Stimulated activated CD4-positive, alpha-beta T cell treated with anti-CD3 and anti-CD28 coated beads, Interleukin-1b, Interleukin-23, amount 100 ng/mL, for 48 hours (primary cell): ENCODE measurements around the gene TTC36.
"Not testable (repeated sequence)": the region's sequence is repeated elsewhere in the genome, so short reads cannot be mapped to it uniquely, and the experiment has no call there.

ENCODE experiments used
- DNase-seq: peaks from one replicate; pipeline ENCODE4 v3.0.0-alpha.2; 2020

Gene TTC36, protein sequence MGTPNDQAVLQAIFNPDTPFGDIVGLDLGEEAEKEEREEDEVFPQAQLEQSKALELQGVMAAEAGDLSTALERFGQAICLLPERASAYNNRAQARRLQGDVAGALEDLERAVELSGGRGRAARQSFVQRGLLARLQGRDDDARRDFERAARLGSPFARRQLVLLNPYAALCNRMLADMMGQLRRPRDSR

DNA sequence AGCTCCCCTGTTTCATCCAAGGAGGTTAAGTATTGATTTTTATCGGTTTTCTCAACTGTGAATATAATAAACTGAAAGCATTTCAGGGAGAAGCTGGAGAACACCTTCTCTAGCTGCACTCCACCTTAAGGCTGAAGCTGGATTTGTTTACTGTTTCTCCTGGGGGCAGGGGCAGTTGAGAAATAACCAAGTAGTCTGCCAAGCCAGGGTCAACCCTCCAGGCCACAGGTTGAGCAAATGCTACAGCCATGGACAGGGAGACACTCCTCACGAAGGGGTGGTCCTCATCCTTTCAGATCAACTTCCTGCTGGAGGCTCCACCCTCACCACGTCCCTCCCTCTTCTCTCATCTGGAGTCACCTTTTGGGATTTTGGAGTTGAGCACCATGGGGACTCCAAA is at the start of gene TTC36:
Gene TTC36 (plus strand): TSS at position 366 of the 400 bp plus-strand sequence. CDS start 21 bp downstream, at position 387.
- DNase-seq, result no peak

DNA sequence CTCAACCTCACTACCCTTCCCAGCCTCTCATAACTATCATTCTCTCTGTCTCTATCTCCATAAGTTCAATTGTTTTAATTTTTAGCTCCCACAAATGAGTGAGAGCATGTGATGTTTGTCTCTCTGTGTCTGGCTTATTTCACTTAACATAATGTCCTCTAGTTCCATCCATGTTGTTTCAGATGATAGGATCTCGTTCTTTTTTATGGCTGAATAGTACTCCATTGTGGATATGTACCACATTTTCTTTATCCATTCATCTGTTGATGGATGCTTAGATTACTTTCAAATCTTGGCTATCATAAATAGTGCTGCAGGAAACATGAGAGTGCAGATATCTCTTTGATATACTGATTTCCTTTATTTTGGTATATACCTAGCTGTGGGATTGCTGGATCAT is 46.0 kb upstream of the TTC36 start:
- DNase-seq, result not testable (repeated sequence)

DNA sequence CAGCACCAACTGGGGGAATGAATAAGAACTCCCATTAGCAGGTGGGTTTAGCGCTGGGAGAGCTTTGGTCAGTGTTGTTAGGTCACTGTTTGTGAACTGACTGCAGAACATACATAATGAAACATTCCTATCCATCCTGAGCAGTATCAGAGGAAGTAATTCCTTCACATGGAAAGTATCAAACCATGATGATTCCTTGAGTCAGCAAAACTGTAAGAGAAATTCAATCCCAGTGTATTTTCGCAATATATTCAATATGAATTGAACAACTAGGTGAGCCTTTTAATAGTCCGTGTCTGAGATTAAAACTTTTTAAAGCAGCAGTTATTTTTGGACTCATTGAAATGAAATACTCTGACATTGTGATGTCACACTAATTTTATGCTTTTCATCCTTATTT is 42.9 kb upstream of the TTC36 start:
- DNase-seq, result no peak

DNA sequence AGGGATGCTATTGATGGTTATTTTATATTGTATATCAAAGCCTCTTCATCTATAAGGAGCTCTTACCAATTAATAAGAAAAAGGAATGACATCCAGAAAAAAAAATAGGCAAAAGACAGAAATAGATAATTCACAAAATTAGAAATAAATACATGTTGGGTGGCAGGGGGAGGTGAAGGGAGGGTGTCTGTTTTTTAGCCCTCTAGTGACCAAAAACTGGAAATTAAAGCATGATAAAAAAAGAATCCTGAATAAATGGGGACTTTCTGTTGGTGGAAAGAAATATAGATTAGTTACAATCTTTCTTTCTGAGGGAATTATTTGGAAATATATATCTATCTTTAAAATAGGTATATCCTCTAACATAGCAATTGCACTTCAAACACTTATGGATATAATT is 42.0 kb upstream of the TTC36 start:
- DNase-seq, result no peak

DNA sequence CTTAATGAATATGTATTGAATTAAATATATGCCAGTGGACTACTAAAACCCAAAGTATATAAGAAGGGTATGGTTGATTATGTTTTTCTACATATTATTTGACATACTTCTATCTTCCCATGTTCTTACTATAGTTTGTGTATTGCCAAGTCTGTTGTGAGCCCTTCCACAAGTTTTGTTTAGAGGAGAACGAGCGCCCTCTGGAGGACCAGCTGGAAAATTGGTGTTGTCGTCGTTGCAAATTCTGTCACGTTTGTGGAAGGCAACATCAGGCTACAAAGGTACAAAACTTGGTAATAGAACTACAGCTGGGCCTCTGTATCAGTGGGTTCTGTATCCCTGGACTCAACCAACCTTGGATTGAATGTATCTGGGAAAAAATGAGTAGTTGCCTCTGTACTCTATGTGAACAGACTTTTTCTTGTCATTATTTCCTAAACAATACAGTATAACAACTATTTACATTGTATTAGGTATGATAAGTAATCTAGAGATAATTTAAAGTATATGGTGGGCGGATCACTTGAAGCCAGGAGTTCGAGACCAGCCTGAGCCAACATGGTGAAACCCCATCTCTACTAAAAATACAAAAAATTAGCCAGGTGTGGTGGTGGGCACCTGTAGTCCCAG is 38.7 kb upstream of the TTC36 start:
- peak; percentile 74 for DNase-seq

GRCh38 chr11:118491041-118491440 is 36.2 kb upstream of the TTC36 start:
- peak; percentile 6 for DNase-seq

DNA sequence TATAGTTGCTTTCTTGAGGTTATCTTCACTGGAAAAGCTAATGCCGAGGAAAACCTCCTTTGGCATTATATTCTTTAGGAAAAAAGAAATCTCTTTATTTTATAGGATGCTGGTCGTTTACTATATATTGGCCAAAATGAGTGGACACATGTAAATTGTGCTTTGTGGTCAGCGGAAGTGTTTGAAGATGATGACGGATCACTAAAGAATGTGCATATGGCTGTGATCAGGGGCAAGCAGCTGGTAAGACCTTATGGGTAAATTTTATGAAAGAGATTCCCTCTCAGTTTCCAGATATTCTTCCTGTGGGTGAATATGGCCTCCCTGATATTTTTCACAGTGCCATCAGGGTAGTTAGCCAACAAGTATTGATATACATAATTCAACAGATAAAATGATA is 29.4 kb upstream of the TTC36 start:
- no peak for DNase-seq

DNA sequence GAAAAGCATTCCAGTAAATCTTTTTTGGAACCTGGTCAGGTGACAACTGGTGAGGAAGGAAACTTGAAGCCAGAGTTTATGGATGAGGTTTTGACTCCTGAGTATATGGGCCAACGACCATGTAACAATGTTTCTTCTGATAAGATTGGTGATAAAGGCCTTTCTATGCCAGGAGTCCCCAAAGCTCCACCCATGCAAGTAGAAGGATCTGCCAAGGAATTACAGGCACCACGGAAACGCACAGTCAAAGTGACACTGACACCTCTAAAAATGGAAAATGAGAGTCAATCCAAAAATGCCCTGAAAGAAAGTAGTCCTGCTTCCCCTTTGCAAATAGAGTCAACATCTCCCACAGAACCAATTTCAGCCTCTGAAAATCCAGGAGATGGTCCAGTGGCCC is 24.1 kb upstream of the TTC36 start:
- DNase-seq, result no peak

GRCh38 chr11:118511601-118512000 is 15.7 kb upstream of the TTC36 start:
- no peak for DNase-seq

- DNase-seq, result no peak
Measured at GRCh38 chr11:118514103-118514502, 13.2 kb upstream of the TTC36 start.

DNA sequence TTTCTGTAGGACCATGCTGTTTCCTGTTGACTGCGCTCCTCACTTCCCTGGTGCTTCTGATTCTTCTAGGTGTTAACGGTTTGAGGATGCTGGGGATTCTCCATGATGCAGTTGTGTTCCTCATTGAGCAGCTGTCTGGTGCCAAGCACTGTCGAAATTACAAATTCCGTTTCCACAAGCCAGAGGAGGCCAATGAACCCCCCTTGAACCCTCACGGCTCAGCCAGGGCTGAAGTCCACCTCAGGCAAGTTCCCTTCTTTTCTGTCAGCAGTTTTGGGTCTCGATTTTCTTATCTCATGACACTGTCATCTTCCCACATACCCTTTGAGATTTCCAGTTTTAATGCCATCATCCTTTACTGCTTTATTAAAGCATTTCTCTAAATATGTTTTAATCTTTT is 7.7 kb upstream of the TTC36 start:
- DNase-seq, result no peak

- DNase-seq, result no peak
Measured at GRCh38 chr11:118521892-118522311, 5.4 kb upstream of the TTC36 start.

GRCh38 chr11:118522571-118523072 is 4.7 kb upstream of the TTC36 start:
- DNase-seq, result no peak

DNA sequence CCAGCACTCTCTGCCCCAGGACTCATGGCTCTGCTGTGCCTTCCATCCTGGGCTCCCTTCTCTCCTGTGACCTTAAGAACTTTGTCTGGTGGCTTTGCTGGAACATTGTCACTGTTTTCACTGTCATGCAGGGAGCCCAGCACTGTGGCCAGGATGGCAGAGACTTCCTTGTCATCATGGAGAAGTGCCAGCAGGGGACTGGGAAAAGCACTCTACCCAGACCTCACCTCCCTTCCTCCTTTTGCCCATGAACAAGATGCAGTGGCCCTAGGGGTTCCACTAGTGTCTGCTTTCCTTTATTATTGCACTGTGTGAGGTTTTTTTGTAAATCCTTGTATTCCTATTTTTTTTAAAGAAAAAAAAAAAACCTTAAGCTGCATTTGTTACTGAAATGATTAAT is 2.9 kb upstream of the TTC36 start:
- no peak for DNase-seq

GRCh38 chr11:118524757-118525470 is 2.4 kb upstream of the TTC36 start:
- no peak for DNase-seq

DNA sequence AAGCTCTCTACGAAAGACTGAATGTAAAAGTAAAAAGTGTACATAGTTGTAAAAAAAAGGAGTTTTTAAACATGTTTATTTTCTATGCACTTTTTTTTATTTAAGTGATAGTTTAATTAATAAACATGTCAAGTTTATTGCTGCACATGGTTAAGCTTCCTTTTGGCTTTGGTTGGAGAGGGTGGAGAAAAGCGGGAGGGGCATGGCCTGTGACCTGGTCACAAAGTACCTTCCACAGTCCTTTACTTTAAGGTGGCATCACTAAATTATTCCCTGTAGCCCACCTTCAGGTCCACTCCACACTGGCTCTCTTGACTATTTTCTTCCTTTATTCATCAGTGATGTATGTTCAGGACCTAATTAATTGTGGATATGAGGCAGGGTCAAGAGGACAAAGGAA is 586 bp upstream of the TTC36 start:
- no peak for DNase-seq

DNA sequence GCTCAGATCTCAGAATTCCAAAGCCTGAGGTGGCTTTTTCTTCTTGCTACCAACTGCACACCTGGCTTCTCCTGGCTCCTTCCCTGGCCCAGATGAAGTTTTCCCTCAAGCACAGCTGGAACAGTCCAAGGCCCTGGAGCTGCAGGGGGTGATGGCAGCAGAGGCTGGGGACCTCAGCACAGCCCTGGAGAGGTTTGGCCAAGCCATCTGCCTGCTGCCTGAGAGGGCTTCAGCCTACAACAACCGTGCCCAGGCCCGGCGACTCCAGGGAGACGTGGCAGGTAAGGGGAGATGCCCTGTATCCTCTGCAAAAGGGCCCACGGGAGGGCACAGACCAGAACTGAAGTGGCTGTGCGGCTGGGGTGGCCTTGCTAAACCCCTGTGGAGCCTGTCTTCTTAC is 1.2 kb downstream of the TTC36 start:
- DNase-seq, result no peak

DNA sequence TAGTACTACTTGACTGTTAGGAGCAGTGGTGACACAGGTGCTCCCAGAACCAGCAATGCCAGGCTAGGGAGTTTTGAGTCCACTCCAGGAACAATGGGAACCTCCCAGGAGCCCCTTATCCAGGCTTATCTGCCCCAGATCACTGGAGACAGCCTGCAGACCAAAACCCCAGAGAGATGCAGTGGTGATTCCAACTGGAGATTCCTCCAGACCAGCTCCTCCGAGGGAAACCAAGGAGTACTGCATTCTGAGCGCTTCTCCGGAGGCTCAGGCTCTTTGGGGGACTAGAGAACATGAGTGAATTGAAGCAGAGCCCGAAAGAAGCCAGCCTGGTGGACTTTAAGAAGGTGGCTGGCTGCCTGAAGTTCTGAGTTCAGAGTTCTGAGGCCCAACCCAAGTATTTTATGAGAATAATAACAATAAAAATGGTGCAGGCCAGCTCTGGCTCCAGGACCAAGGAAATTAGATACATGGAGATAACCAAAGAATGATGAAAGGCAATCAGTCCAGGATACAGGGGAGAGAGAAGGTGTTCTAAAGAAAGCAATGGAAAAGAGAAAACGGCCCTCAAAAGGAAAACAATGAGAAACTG is 2.4 kb downstream of the TTC36 start:
- DNase-seq, result no peak

- DNase-seq, result no peak
Measured at GRCh38 chr11:118530180-118530682, 3.0 kb downstream of the TTC36 start.

- peak; percentile 76 for DNase-seq
Measured at GRCh38 chr11:118530683-118531596, 3.7 kb downstream of the TTC36 start, which contains the start of gene TMEM25. Gene TMEM25 (plus strand): TSS chr11:118531192. CDS start chr11:118531802, 610 bp downstream.

DNA sequence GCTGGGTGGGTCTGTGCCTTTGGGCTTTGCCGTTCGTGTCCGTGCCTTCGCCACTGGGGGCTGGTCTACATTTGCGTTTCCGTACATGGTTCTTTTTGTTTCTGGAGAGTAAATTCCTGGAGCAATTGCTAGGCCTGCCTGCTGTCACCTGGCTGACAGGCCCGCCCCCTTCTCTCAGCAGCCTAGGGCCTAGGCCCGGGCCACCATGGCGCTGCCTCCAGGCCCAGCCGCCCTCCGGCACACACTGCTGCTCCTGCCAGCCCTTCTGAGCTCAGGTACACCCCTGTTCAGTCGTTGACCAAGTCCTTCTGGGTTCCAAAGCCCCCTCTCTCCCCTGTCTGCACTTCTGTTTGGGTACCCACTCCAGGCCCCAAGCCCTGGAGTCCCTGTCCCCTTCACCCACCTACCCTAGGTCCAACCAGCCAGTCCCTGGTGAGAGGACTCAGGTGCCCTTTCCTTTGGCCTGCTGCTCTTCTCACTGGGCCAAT is 4.4 kb downstream of the TTC36 start:
- no peak for DNase-seq

- no peak for DNase-seq
Measured at GRCh38 chr11:118532091-118532490, 4.8 kb downstream of the TTC36 start.
